Measurements from ENCODE around the gene LAMA2.

- TF ChIP-seq, protein P1, sequence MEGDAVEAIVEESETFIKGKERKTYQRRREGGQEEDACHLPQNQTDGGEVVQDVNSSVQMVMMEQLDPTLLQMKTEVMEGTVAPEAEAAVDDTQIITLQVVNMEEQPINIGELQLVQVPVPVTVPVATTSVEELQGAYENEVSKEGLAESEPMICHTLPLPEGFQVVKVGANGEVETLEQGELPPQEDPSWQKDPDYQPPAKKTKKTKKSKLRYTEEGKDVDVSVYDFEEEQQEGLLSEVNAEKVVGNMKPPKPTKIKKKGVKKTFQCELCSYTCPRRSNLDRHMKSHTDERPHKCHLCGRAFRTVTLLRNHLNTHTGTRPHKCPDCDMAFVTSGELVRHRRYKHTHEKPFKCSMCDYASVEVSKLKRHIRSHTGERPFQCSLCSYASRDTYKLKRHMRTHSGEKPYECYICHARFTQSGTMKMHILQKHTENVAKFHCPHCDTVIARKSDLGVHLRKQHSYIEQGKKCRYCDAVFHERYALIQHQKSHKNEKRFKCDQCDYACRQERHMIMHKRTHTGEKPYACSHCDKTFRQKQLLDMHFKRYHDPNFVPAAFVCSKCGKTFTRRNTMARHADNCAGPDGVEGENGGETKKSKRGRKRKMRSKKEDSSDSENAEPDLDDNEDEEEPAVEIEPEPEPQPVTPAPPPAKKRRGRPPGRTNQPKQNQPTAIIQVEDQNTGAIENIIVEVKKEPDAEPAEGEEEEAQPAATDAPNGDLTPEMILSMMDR (conservative IDR thresholded peaks at IDR 0.05 in 1 of 2, IDR thresholded peaks at IDR 0.05 in 1 of 2; ENCODE audit: extremely low read depth in 1 of 2, insufficient read depth in 1 of 2, low read depth in 1 of 2, low read length in 2 of 2), result no peak
- TF ChIP-seq EZH2 (IDR thresholded peaks at IDR 0.05; ENCODE audit: borderline replicate concordance, low read length), result no peak
Observed at GRCh38 chr6:129215246-129215645, 332.3 kb downstream of the LAMA2 start.
